HFF-Myc (cell line): Measurements from ENCODE around the gene TSPO2.

Source experiments
- DNase-seq: peaks from one replicate; pipeline ENCODE4 v3.0.0-alpha.2; 2011; ENCODE audit warnings: low read depth; ENCODE audit errors: extremely low read depth
- H3K4me3 ChIP-seq: replicated peaks from 2 replicates; pipeline ENCODE4 v1.5.1; 2011; ENCODE audit warnings: low read depth, mild to moderate bottlenecking, control low read depth, low read length
- CTCF ChIP-seq: IDR thresholded peaks from 2 replicates; pipeline ENCODE4 v1.5.1; 2012; ENCODE audit warnings: mild to moderate bottlenecking, low read depth, low read length, control low read depth; ENCODE audit errors: missing control alignments

Gene TSPO2, protein sequence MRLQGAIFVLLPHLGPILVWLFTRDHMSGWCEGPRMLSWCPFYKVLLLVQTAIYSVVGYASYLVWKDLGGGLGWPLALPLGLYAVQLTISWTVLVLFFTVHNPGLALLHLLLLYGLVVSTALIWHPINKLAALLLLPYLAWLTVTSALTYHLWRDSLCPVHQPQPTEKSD

DNA sequence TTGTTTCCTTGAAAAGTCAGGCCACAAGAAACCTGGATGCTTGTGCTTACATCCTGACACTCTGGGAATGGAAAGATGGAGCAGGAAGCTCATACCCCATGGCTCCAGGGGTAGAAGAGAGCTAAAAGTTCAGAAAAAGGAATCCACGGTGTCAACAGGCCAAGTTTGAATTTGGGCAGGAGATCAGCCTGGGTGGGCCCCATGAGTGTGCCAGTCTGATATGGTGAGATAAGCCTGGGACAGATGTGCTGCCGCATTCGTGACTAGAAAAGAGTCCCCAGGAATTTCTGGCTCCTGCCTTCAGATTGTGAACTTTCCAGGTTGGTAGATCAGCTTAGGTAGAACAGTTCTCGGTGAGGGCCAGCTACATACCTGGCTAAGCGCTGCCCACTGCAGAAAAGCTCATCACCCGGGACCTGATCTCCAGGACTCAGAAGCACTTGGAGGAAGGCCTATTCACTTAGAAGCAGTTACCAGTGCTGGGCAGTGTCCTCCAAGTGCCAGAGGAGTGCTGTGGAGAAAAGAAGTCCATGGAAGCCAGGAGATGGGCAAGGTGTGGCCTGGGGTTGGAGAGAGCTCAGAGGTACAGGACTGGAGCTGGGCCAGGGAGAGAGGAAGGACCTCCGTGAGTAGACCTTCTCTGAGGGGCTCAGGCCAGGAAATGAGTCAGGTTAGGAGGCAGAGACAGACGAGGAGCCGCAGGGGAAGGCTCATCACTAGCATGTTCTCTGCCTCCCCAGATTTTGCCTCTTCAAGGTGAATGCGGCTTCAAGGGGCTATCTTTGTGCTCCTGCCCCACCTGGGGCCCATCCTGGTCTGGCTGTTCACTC, at the start of gene TSPO2:
Gene TSPO2, plus strand, starts transcription at position 242 of the 830 bp plus-strand sequence. Its CDS starts 519 bp downstream, at position 761.
- H3K4me3 ChIP-seq, result no peak within 1 kb of the TSS
- TF ChIP-seq CTCF, result no peak
- DNase-seq, result no peak

- no peak overlapping the region for H3K4me3 ChIP-seq
- DNase-seq, result no peak
- no peak for TF ChIP-seq CTCF
Measured at GRCh38 chr6:40992746-40993145, 49.5 kb upstream of the TSPO2 start.

DNA sequence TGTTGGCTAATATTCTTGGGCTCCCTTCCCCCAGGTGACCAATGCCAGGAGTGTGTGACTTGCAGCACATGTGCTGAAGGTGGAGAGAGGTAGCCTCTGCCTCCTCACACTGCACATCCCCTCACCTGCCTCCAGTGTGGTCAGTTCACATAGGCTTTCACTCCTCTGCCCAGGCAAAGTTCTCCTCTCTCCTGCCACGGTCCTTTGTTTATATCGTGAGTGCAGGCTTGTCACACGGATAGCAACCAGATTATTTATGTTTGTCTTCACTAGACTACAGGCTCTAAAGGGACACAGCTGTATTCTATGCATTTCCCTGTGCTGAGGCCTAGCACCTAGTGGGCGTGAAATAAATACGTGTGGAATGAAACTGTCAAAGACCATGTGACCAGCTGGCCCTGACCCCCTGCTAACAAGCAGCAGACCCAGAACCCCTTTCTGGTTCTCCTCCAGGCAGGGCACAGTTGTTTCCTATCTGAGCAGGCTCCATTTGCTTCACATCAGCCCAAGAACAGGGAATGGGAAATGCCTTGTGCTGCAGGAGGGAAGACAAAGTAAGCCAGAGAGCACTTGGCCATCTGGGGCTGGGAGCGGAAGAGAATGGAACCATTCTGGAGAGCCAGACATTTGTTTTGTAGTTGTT, 45.6 kb upstream of the TSPO2 start:
- TF ChIP-seq CTCF, result no peak
- H3K4me3 ChIP-seq, result no peak overlapping the region
- DNase-seq, result peak; percentile 21

GRCh38 chr6:40997234-40997957, 44.9 kb upstream of the TSPO2 start:
- no peak for TF ChIP-seq CTCF
- peak; percentile 24 for DNase-seq
- H3K4me3 ChIP-seq, result no peak overlapping the region

DNA sequence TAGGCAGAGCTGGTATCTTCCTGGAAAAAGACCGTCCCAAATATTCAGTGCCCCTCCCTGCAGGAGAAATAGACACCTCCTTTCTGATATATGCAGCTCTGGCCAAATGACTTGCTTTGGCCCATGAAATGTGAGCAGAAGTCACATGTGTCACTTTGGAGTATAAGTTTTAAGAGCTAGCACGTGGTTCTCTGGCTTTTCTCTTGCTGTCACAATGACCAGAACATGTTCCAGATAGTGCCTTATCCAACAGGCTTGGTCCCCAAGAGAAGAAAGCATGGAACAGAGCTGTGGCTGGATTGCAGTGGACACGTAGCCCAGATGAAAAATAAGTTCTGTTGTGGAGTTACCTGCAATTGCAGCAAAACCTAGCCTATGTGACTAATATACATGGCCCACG, 43.6 kb upstream of the TSPO2 start:
- H3K4me3 ChIP-seq, result no peak overlapping the region
- TF ChIP-seq CTCF, result no peak
- DNase-seq, result no peak

GRCh38 chr6:40999569-40999968, 42.7 kb upstream of the TSPO2 start:
- peak; percentile 30 for DNase-seq
- no peak overlapping the region for H3K4me3 ChIP-seq
- TF ChIP-seq CTCF, result peak; percentile 57
